Measurements from ENCODE around the gene OR9A2.

OR9A2 gene

GRCh38 chr7:143054621-143055020 is 27.7 kb upstream of the OR9A2 start:
- no peak for DNase-seq (ENCODE audit: low read depth)
- TF ChIP-seq CTCF (IDR thresholded peaks at IDR 0.05; ENCODE audit: low read depth, low read length, missing control alignments): no peak
- no peak overlapping the region for H3K4me3 ChIP-seq (ENCODE audit: low read depth, low read length)

GRCh38 chr7:143052041-143052440 is 25.1 kb upstream of the OR9A2 start, which contains the start of gene OR6V1:
Gene OR6V1 (plus strand): TSS chr7:143052341. CDS start chr7:143052341, 0 bp downstream.
- TF ChIP-seq CTCF (IDR thresholded peaks at IDR 0.05; ENCODE audit: low read depth, low read length, missing control alignments): no peak
- DNase-seq (ENCODE audit: low read depth): no peak
- H3K4me3 ChIP-seq (ENCODE audit: low read depth, low read length): no peak within 1 kb of the TSS

- no peak for DNase-seq (ENCODE audit: low read depth)
- no peak overlapping the region for H3K4me3 ChIP-seq (ENCODE audit: low read depth, low read length)
- TF ChIP-seq CTCF (IDR thresholded peaks at IDR 0.05; ENCODE audit: low read depth, low read length, missing control alignments): no peak
Observed at GRCh38 chr7:143050931-143051330, 24.0 kb upstream of the OR9A2 start.

- no peak overlapping the region for H3K4me3 ChIP-seq (ENCODE audit: low read depth, low read length)
- DNase-seq (ENCODE audit: low read depth): no peak
- no peak for TF ChIP-seq CTCF (IDR thresholded peaks at IDR 0.05; ENCODE audit: low read depth, low read length, missing control alignments)
Observed at GRCh38 chr7:143049362-143049761, 22.4 kb upstream of the OR9A2 start.

- TF ChIP-seq CTCF (IDR thresholded peaks at IDR 0.05; ENCODE audit: low read depth, low read length, missing control alignments): no peak
- no peak overlapping the region for H3K4me3 ChIP-seq (ENCODE audit: low read depth, low read length)
- DNase-seq (ENCODE audit: low read depth): no peak
Observed at GRCh38 chr7:143048827-143049226, 21.9 kb upstream of the OR9A2 start.

GRCh38 chr7:143047326-143047725 is 20.4 kb upstream of the OR9A2 start:
- no peak for TF ChIP-seq CTCF (IDR thresholded peaks at IDR 0.05; ENCODE audit: low read depth, low read length, missing control alignments)
- H3K4me3 ChIP-seq (ENCODE audit: low read depth, low read length): no peak overlapping the region
- no peak for DNase-seq (ENCODE audit: low read depth)

- TF ChIP-seq CTCF (IDR thresholded peaks at IDR 0.05; ENCODE audit: low read depth, low read length, missing control alignments): no peak
- no peak overlapping the region for H3K4me3 ChIP-seq (ENCODE audit: low read depth, low read length)
- no peak for DNase-seq (ENCODE audit: low read depth)
Observed at GRCh38 chr7:143046426-143046851, 19.5 kb upstream of the OR9A2 start.
